Fibroblast of lung (primary cell): ENCODE results near the gene SOX12.

Experiments
- CTCF ChIP-seq, 2 donors: IDR thresholded peaks in 1 of 2; conservative IDR thresholded peaks in 1 of 2; 1 replicate in 1 of 2; 2 replicates in 1 of 2; pipeline ENCODE4 v1.5.1; 2011 to 2012; ENCODE audit warnings: low read length in 2 of 2, control low read depth in 1 of 2, inconsistent platforms in 1 of 2, low read depth in 1 of 2, mild to moderate bottlenecking in 1 of 2
- EZH2 ChIP-seq: IDR thresholded peaks from 2 replicates; pipeline ENCODE4 v1.5.1; 2012; ENCODE audit warnings: low read length, control low read depth, mild to moderate bottlenecking; ENCODE audit errors: missing control alignments

- TF ChIP-seq CTCF (conservative IDR thresholded peaks at IDR 0.05 in 1 of 2, IDR thresholded peaks at IDR 0.05 in 1 of 2; ENCODE audit: low read depth in 1 of 2, low read length in 2 of 2) (no peak), EZH2 (no peak)
Observed at GRCh38 chr20:347317-347639, 21.9 kb downstream of the SOX12 start.
